KOPT-K1 (cell line): ENCODE data around the gene RNU5D-1.
"Not testable (repeated sequence)": the region's sequence is repeated elsewhere in the genome, so short reads cannot be mapped to it uniquely, and the experiment has no call there.

ENCODE experiments used
- H3K27ac ChIP-seq: fragments of 200-600 bp; sonication (generic); 2 replicates; pipeline ENCODE4 v1.5.1; 2016; ENCODE audit warnings: antibody characterized with exemption, mild to moderate bottlenecking, low read depth, low read length; ENCODE audit not compliant: poor library complexity, severe bottlenecking
- H3K36me3 ChIP-seq: fragments of 200-600 bp; sonication (generic); 2 replicates; pipeline ENCODE4 v1.5.1; 2017; ENCODE audit warnings: antibody characterized with exemption, mild to moderate bottlenecking, low read length, moderate library complexity; ENCODE audit not compliant: insufficient read depth
- H3K9me3 ChIP-seq: fragments of 200-600 bp; sonication (generic); 2 replicates; pipeline ENCODE4 v1.5.1; 2017; ENCODE audit warnings: antibody characterized with exemption, low read length, mild to moderate bottlenecking; ENCODE audit not compliant: insufficient read depth, poor library complexity, severe bottlenecking

Gene RNU5D-1

DNA sequence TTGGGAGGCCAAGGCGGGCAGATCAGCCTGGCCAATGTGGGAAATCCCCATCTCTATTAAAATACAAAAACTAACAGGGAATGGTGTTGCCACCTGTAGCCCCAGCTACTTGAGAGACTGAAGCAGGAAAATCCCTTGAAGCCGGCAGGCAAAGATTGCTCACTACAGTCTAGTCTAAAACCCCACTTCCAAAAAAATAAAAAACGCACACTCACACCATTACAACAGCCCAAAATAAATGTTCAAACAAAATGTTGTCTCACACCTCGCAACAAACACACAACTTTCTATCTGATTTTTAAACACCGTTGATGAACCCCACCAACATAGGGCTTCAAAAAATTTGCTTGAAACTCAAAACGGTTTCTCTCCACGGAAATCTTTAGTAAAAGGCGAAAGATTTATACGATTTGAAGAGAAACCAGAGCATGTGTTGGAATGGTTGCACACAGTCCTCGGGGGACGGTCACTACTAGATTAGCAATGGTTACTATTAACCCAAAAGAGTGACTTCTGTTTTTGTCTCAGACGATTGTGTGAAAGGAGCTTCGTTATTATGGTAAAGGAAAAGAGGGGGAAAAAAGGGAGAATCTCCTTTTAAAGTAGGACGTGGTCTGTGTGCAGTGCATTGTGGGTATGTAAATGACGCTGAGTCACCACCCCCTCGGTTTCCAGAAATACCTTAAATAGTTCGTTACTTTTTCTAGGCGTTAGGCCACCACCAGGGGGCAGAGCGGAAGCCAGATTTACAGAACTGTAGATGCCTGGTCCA, at the start of gene RNU5D-1:
Gene RNU5D-1 (minus strand): TSS at position 430 of the 772 bp plus-strand sequence.
- Histone ChIP-seq H3K9me3 (no peaks in the 10 kb centered on the region), H3K36me3 (peaks cover 10% of the 10 kb centered on the region), H3K27ac (peak within 1 kb of the TSS; percentile 94)

DNA sequence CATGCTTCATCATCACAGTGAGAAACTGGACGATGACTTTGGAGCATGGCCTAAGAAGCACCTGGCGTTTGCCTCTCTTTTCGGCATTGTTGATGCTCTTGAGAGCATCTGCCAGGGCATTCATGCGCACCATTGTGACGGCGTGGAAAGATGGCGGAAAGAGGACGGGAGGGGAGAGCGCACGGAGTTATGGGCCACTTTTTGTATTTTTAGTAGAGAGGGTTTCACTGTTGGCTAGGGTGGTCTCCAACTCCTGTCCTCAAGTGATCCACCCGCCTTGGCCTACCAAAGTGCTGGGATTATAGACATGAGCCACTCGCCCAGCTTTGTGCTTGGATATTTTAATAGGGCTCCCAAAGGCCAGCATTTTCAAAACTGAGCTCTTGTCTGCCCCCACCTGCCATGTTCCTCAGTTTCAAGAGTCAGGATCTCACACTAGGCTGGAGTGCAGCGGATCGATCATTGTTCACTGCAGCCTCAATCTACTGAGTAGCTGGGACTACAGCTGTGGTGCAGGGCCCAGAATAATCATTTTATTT, 49.7 kb upstream of the RNU5D-1 start:
- Histone ChIP-seq H3K36me3 (peaks cover 69% of the 10 kb centered on the region), H3K27ac (no peak overlapping the region), H3K9me3 (no peaks in the 10 kb centered on the region)

DNA sequence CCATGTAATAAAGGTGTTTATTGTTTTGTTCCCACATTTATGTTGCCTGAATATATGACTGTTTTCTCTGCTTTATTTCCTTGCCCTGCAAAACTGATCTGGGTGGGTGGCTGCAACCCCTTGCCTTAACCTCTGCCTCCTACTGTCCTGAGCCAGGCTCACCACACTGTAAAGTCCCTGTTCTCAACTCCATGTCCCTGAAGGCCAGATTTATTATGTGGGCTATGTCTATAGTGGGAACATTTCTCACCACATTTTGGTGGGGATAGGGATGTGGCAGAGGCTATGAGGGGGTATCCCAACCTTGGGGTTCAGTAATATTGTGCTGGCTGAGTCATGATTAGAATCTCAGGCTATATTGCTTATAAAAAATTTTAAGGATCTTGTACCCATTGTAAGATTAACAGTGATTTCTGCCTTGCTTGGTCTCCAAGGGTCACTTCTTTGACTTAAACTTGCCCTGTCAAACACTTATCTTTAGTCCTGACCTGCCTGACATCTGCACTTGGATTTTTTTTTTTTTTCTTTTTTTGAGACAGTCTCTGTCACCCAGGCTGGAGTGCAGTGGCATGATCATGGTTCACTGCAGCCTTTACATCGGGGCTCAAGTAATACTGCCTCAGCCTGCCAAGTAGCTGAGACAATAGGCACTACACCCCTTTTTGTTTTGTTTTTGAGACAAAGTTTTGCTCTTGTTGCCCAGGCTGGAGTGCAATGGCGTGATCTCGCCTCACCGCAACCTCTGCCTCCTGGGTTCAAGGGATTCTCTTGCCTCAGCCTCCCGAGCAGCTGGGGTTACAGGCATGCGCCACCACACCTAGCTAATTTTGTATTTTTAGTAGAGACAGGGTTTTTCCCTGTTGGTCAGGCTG, 48.0 kb upstream of the RNU5D-1 start:
- Histone ChIP-seq H3K9me3 (no peaks in the 10 kb centered on the region), H3K27ac (no peak overlapping the region)

DNA sequence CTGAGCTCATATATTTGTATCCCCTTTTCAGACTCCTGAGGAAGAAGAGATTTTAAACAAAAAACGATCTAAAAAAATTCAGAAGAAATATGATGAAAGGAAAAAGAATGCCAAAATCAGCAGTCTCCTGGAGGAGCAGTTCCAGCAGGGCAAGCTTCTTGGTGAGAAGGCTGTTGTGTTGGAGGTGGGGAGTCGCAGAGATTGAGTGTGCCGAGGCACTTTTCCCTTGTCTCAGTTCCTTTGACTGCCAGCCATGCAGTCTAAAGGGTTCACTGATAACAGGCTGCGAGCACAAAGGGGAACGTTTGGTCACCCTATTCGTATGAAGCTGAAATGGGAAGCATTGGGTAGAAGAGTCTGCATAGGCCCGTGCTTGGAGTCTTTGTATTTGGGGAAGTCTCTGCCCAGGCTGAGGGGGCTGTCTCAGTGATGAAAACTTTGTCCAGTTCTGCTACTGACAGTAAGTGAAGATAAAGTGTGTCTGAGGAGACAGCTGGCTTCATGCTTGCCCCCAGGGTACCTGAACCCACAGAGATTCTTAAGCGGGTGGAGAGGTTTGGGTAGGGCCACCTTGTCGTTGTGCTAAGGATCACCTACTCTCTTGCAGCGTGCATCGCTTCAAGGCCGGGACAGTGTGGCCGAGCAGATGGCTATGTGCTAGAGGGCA, 47.1 kb upstream of the RNU5D-1 start:
- H3K27ac ChIP-seq: no peak overlapping the region

More for the DNA sequence above, 48.0 kb upstream of the RNU5D-1 start:
- H3K36me3 ChIP-seq: peaks cover 69% of the 10 kb centered on the region

DNA sequence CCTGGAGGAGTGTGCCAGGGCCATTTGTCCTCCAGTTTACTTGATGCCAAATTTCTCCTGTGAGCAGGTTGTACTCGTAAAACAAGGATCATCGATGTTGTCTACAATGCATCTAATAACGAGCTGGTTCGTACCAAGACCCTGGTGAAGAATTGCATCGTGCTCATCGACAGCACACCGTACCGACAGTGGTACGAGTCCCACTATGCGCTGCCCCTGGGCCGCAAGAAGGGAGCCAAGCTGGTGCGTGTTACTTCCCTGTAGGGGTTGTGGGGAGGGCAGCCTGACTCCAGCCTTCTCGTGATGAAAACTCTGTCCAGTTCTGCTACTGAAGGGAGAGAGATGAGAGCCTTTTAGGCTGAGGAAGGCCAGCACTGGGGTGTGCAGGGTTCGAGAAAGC, 46.6 kb upstream of the RNU5D-1 start:
- peak overlapping the region; percentile 76 for H3K27ac ChIP-seq
- no peaks in the 10 kb centered on the region for H3K9me3 ChIP-seq
- H3K36me3 ChIP-seq: peaks cover 61% of the 10 kb centered on the region

More for the DNA sequence above, 47.1 kb upstream of the RNU5D-1 start:
- Histone ChIP-seq H3K9me3 (no peaks in the 10 kb centered on the region), H3K36me3 (peaks cover 67% of the 10 kb centered on the region)

DNA sequence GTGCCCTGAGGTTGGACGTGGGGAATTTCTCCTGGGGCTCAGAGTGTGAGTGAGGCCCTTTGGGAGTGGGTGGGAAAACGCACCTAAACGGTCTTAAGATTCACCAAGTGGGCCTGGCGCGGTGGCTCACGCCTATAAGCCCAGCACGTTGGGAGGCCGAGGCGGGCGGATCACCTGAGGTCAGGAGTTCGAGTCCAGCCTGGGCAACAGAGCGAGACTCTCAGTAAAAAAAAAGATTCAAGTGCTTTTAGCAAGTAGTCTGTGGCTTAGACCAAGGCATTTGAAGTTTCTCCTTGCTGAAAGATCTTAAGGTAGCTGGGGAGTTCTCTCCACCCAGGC, 45.7 kb upstream of the RNU5D-1 start:
- Histone ChIP-seq H3K36me3 (peaks cover 55% of the 10 kb centered on the region), H3K27ac (peak overlapping the region; percentile 76)

DNA sequence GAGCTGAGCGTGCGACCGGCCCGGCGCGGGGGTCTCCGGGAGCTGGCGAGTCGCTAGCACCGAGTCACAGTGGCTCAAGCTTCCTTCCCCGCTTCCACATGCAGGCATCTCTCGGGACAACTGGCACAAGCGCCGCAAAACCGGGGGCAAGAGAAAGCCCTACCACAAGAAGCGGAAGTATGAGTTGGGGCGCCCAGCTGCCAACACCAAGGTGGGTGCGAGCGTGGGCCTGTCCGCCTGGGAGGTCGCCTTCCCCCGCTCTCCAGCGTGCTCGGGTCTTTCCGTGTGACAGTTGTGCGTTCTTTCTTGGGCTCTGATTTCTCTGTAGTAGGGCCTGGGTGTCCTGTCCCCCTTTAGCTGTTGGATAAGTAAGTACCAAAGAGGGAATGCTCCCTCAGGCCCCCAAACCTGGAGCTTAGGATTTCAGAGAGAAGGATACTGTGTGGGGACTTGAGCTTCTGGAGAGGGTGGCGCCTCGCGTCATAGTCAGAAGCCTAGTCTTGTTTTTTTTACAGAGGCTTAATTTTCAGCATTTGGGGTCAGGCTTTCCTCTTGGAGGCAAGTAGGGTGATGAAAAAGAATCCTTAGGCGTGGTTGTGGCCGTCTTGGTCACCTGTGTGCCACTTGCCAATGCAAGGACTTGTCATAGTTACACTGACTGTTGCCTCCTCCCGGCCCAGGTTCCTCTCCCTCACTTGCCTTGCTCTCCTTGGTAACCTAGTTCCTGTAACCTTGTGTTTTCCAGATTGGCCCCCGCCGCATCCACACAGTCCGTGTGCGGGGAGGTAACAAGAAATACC, 45.2 kb upstream of the RNU5D-1 start:
- Histone ChIP-seq H3K9me3 (no peaks in the 10 kb centered on the region), H3K27ac (peak overlapping the region; percentile 76), H3K36me3 (peaks cover 49% of the 10 kb centered on the region)

More for the DNA sequence above, 45.7 kb upstream of the RNU5D-1 start:
- no peaks in the 10 kb centered on the region for H3K9me3 ChIP-seq

DNA sequence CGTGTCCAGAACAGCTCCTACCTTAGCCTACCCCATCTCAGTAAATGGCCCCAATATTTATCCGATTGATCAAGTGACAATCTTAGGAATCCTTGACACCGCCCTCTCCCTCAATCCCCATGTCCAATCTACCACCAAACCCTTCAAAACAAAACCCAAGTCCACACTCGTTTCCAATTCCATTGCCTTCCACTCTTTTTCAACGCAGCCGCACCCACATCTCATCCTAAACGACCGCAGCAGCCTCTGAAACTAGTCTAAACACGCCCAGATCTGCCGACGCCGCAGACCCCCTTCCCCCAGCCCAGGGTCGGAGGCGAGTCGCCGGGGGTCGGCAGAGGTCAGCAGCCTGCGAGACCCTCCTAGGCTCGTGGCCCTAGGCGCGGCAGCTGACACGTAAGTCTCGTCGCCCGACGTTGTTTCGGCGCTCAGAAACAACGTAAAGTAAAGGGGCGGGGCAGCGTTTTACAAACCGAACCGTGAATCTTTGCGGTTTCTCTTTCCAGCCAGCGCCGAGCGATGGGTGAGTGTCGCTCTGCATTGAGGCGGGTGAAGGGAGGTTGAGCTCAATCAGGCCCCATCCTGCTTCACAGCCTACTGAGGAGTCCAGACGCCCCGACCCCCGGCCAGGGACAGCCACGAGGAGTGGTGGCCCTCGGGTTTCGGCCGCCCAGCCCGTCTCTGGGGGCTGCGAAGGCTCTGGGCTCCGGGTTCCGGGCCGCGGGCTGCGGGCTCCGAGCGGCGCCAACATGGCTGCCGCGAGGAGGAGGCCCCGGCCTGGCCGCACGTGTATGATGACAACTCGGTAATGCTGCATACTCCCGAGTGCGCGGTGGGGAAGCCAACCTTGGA, 44.3 kb upstream of the RNU5D-1 start, which contains the start of gene RPS8:
Gene RPS8 (plus strand): TSS at position 463 of the 852 bp plus-strand sequence. CDS start 57 bp downstream, at position 520.
- Histone ChIP-seq H3K27ac (peak within 1 kb of the TSS; percentile 76), H3K36me3 (peaks cover 41% of the 10 kb centered on the region), H3K9me3 (no peaks in the 10 kb centered on the region)

DNA sequence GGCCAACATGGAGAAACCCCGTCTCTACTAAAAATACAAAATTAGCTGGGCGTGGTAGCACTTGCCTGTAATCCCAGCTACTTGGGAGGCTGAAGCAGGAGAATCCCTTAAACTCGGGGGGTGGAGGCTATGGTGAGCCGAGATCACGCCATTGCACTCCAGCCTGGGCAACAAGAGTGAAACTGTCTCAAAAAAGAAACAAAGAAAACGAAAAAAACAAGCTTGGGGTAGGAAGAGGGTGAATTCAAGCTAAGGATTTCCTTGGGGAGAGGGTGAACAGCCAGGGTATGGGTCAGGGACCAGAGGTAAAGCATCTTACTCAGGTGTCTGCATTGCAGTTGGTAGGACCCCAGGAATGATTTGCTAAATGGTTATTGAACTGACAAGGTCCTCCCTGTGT, 35.5 kb upstream of the RNU5D-1 start:
- H3K36me3 ChIP-seq: peaks cover 79% of the 10 kb centered on the region
- H3K27ac ChIP-seq: not testable (repeated sequence)

DNA sequence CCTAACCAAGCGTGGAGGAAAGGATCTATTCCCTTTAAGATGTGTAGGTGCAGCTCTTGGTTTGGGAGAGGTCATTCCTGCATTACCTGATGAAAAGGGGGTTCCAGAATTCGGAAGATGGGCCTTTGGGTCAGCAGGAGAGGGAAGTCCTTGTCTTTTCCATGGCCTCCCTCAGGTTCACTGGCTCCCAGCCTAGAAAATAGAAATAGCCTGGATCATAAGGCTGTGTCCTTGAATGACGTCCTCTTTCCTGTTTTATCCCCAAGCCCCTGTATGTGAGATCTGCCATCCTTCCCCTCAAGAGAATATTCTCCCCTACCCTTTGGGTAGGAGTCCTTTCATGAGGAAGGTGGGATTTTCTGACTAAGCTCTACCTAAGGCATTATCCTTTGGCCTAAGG, 29.9 kb upstream of the RNU5D-1 start:
- peaks cover 100% of the 10 kb centered on the region for H3K36me3 ChIP-seq
- no peaks in the 10 kb centered on the region for H3K9me3 ChIP-seq
- H3K27ac ChIP-seq: no peak overlapping the region

More for the DNA sequence above, 35.5 kb upstream of the RNU5D-1 start:
- not testable (repeated sequence) for H3K9me3 ChIP-seq

DNA sequence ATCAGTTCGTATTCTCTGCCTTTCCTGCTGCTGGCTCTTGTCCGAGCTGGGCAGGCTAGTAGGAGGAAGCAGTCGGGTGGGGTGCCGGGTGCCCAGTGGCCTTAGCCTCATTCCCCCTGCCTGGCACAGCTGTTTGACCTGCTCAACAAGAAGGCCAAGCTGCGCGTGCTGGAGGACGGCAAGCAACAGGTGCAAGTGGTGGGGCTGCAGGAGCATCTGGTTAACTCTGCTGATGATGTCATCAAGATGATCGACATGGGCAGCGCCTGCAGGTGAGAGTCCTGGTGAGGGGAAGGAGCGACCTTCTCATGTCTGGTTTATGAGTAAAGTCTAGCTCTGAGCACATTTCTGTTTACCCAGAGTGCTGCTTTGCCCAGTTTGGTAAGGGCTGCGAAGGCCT, 28.1 kb upstream of the RNU5D-1 start:
- Histone ChIP-seq H3K27ac (no peak overlapping the region), H3K36me3 (peaks cover 100% of the 10 kb centered on the region)

DNA sequence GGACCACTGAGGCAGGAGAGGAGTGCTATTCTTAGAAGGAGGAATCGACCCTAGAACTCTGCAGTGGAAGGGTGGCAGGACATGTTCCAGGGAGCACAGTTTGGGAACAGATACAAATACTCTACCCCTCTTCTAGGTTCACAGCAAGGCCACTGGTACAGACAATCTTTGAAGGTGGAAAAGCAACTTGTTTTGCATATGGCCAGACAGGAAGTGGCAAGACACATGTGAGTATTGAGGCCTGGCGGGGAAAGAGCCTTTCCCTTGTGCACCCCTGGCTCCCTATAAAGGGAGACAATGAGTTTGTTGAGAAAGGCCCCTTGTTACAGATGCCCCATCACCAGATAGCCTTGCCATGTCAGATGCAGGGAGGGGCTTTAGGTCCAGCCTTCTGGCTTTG, 26.4 kb upstream of the RNU5D-1 start:
- H3K9me3 ChIP-seq: no peaks in the 10 kb centered on the region
- H3K36me3 ChIP-seq: peaks cover 100% of the 10 kb centered on the region
- peak overlapping the region; percentile 9 for H3K27ac ChIP-seq

More for the DNA sequence above, 28.1 kb upstream of the RNU5D-1 start:
- no peaks in the 10 kb centered on the region for H3K9me3 ChIP-seq

DNA sequence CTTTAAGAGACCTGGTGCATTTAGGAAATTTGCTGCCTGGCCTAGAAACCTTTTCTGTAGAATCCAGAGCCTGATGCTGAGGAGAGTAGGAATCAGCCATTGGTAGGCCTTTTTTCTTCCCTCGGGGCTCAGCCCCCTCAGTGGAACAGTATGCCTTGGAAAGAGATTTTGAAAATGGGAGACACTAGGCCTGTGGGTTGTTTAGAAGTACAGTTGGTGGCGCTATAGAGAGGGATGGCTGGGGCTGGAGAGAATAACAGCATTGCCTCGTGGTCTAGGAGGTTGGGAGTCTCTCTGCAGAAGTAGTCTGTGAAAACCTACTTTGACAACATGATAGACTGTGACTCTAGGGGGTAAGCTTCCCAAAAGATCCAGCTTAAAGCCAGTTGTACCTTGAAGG, 16.9 kb upstream of the RNU5D-1 start:
- H3K27ac ChIP-seq: no peak overlapping the region
- peaks cover 99% of the 10 kb centered on the region for H3K36me3 ChIP-seq
- no peaks in the 10 kb centered on the region for H3K9me3 ChIP-seq
